Liver (tissue), 9 donors: ENCODE results near the gene TNFRSF13B. TPM values are rescaled to one million over a fixed set of nuclear protein-coding genes. Genes with fewer than 3 reads are reported as not detected.

Experiments used
- DNase-seq: peaks from one replicate; pipeline ENCODE4 v3.0.0-alpha.2; 2017; ENCODE audit warnings: low spot score
- H3K27ac ChIP-seq, 2 donors: one replicate each; pipeline ENCODE4 v1.7.0; 2013; ENCODE audit warnings: inconsistent platforms in 2 of 2, low read length in 2 of 2, control low read depth in 1 of 2, low read depth in 1 of 2, mild to moderate bottlenecking in 1 of 2
- H3K27me3 ChIP-seq, 4 donors: one replicate each; pipeline versions ENCODE4 v1.6.1 to v1.7.0; 2013; ENCODE audit warnings: low read length in 3 of 4, inconsistent platforms in 1 of 4, mild to moderate bottlenecking in 1 of 4, moderate library complexity in 1 of 4; ENCODE audit not compliant: control insufficient read depth in 4 of 4, insufficient read depth in 4 of 4
- H3K36me3 ChIP-seq, 4 donors: one replicate each; pipeline versions ENCODE4 v1.6.1 to v1.7.0; 2013; ENCODE audit warnings: low read length in 3 of 4, mild to moderate bottlenecking in 3 of 4, low read depth in 1 of 4, moderate library complexity in 1 of 4; ENCODE audit not compliant: control insufficient read depth in 4 of 4, insufficient read depth in 3 of 4
- H3K4me1 ChIP-seq, 4 donors: one replicate each; pipeline versions ENCODE4 v1.6.1 to v1.7.0; 2013; ENCODE audit warnings: low read length in 3 of 4, mild to moderate bottlenecking in 3 of 4, moderate library complexity in 1 of 4; ENCODE audit not compliant: control insufficient read depth in 4 of 4, insufficient read depth in 4 of 4
- H3K4me3 ChIP-seq, 3 donors: one replicate each; pipeline versions ENCODE4 v1.6.1 to v1.7.0; 2013; ENCODE audit warnings: low read length in 3 of 3, control low read depth in 1 of 3, low read depth in 1 of 3, mild to moderate bottlenecking in 1 of 3
- H3K9ac ChIP-seq, 2 donors: one replicate each; pipeline ENCODE4 v1.7.0; 2013; ENCODE audit warnings: low read length in 2 of 2, mild to moderate bottlenecking in 2 of 2, moderate library complexity in 2 of 2, control low read depth in 1 of 2, low read depth in 1 of 2
- H3K9me3 ChIP-seq, 4 donors: one replicate each; pipeline versions ENCODE4 v1.6.1 to v1.7.0; 2013; ENCODE audit warnings: low read length in 3 of 4; ENCODE audit not compliant: control insufficient read depth in 4 of 4
- EGR1 ChIP-seq, 2 donors: IDR thresholded peaks; 2 replicates each; pipeline ENCODE4 v1.6.1; 2016 to 2018; ENCODE audit warnings: antibody characterized with exemption in 2 of 2, low read depth in 2 of 2
- FOXA1 ChIP-seq: IDR thresholded peaks from 2 replicates; pipeline ENCODE4 v1.6.1; 2016; ENCODE audit warnings: antibody characterized with exemption
- FOXA2 ChIP-seq: IDR thresholded peaks from 2 replicates; pipeline ENCODE4 v1.6.1; 2016; ENCODE audit warnings: antibody characterized with exemption
- HNF4G ChIP-seq: IDR thresholded peaks from 2 replicates; pipeline ENCODE4 v1.6.1; 2016; ENCODE audit warnings: antibody characterized with exemption
- MAX ChIP-seq: IDR thresholded peaks from 2 replicates; pipeline ENCODE4 v1.6.1; 2016; ENCODE audit warnings: antibody characterized with exemption
- RAD21 ChIP-seq, 2 donors: IDR thresholded peaks; 2 replicates each; pipeline ENCODE4 v1.6.1; 2016; ENCODE audit warnings: antibody characterized with exemption in 2 of 2, mild to moderate bottlenecking in 2 of 2
- REST ChIP-seq: IDR thresholded peaks from 2 replicates; pipeline ENCODE4 v1.6.1; 2016; ENCODE audit warnings: antibody characterized with exemption, mild to moderate bottlenecking
- RXRA ChIP-seq, 2 donors: IDR thresholded peaks; 2 replicates each; pipeline ENCODE4 v1.6.1; 2017 to 2018; ENCODE audit warnings: antibody characterized with exemption in 2 of 2, mild to moderate bottlenecking in 1 of 2
- SP1 ChIP-seq: IDR thresholded peaks from 2 replicates; pipeline ENCODE4 v1.6.1; 2018; ENCODE audit warnings: antibody characterized with exemption, mild to moderate bottlenecking
- TAF1 ChIP-seq: conservative IDR thresholded peaks from 2 replicates; pipeline ENCODE4 v1.6.1; 2016; ENCODE audit warnings: antibody characterized with exemption, mild to moderate bottlenecking
- WGBS: extraction: QIAGEN DNeasy Blood & Tissue Kit; methylation state at CpG from one replicate; pipeline ENCODE4 v1.1.7; 2013; 5-methylcytosine and 5-hydroxymethylcytosine counted together
- polyA plus RNA-seq, 2 donors: library from polyadenylated mRNA; stranded (reverse) in 1 of 2; unstranded in 1 of 2; fragments of 200-250 nt in 1 of 2; fragments of >200 nt in 1 of 2; fragmentation: Nextera tagmentation in 1 of 2; extraction: Ambion mirVana in 1 of 2; gene quantifications; one replicate each; pipeline versions ENCODE4 v1.2.1 to v1.2.3, GENCODE V29; 2013 to 2015
- total RNA-seq, 2 donors: library from RNA; depleted of rRNA; stranded (reverse); fragments of >200 nt; gene quantifications; one replicate each; pipeline ENCODE4 v1.2.3, GENCODE V29; 2014
- donor health status: healthy.
- donor health status: healthy.
- donor health status: healthy.
- donor health status: healthy.
- donor health status: healthy.

TNFRSF13B gene
- total and polyA plus RNA-seq, 4 donors = 0.17 to 0.26 TPM; not detected in 2

- Histone ChIP-seq H3K36me3 (no peaks in the 10 kb centered on the region), H3K27ac (no peak overlapping the region), H3K9ac (no peak overlapping the region), H3K9me3 (no peaks in the 10 kb centered on the region), H3K4me3 (no peak overlapping the region), H3K4me1 (peaks cover 0 to 3% (median 0%) of the 10 kb centered on the region in 4 donors), H3K27me3 (no peaks in the 10 kb centered on the region)
- TF ChIP-seq EGR1 (IDR thresholded peaks at IDR 0.05; ENCODE audit: low read depth in 2 of 2) (no peak), SP1 (no peak), FOXA1 (no peak), FOXA2 (no peak), HNF4G (no peak), MAX (no peak), REST (no peak), RXRA (IDR thresholded peaks at IDR 0.05) (no peak), TAF1 (no peak), RAD21 (IDR thresholded peaks at IDR 0.05) (no peak)
- WGBS = 94% methylated on average over 15 of the region's 15 CpGs
- no peak for DNase-seq
These were observed 46.4 kb downstream of the TNFRSF13B start for GRCh38 chr17:16925461-16926060.

GRCh38 chr17:16924696-16925440, 47.0 kb downstream of the TNFRSF13B start:
- Histone ChIP-seq H3K9ac (no peak overlapping the region), H3K27me3 (no peaks in the 10 kb centered on the region), H3K4me1 (peaks cover 0 to 3% (median 0%) of the 10 kb centered on the region in 4 donors), H3K27ac (no peak overlapping the region), H3K9me3 (no peaks in the 10 kb centered on the region), H3K4me3 (no peak overlapping the region), H3K36me3 (no peaks in the 10 kb centered on the region)
- no peak for TF ChIP-seq RAD21 (IDR thresholded peaks at IDR 0.05)
- no peak for TF ChIP-seq REST
- DNase-seq = no peak
- WGBS = 92% methylated on average over 10 of the region's 10 CpGs
